Activated CD8-positive, alpha-beta memory T cell treated with anti-CD3 and anti-CD28 coated beads for 4 hours (primary cell): ENCODE measurements around the gene DAND5.
"Not testable (repeated sequence)": the region's sequence is repeated elsewhere in the genome, so short reads cannot be mapped to it uniquely, and the experiment has no call there.

Experiments
- DNase-seq, 2 donors: peaks; one replicate each; pipeline ENCODE4 v3.0.0-alpha.2; 2020; ENCODE audit warnings: low read depth in 2 of 2

The DAND5 gene

DNA sequence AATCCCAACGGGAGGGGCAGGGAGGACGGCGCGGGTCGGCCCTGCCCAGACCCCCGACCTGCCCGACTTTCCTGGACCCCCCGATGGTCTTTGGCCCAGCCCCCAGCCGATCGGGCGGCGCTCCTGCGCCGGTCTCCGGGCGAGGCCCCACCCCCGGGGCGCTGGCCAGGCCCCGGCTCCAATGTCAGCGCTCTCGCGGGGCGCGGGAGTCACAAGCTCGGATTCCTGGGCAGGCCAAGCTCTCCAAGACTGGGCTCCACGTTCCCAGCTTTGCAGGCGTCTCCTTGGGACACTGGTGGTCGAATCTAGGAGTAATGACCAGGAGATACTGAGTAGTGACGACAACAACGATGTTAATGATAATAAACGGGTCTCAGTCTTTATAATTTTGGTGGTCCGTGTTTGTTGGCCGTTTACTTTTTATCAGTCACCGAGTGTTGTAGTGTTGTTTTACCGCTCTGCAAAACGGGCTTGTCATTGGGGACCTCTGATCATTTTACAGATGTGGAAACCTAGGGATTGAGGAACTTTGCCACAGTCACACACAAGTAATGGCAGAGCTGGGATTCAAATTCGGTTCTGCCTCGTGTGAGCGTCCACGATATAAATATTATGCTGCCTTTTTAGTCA, 23.2 kb upstream of the DAND5 start:
- no peak for DNase-seq

- no peak for DNase-seq
Observed at GRCh38 chr19:12946731-12947496, 22.5 kb upstream of the DAND5 start.

DNA sequence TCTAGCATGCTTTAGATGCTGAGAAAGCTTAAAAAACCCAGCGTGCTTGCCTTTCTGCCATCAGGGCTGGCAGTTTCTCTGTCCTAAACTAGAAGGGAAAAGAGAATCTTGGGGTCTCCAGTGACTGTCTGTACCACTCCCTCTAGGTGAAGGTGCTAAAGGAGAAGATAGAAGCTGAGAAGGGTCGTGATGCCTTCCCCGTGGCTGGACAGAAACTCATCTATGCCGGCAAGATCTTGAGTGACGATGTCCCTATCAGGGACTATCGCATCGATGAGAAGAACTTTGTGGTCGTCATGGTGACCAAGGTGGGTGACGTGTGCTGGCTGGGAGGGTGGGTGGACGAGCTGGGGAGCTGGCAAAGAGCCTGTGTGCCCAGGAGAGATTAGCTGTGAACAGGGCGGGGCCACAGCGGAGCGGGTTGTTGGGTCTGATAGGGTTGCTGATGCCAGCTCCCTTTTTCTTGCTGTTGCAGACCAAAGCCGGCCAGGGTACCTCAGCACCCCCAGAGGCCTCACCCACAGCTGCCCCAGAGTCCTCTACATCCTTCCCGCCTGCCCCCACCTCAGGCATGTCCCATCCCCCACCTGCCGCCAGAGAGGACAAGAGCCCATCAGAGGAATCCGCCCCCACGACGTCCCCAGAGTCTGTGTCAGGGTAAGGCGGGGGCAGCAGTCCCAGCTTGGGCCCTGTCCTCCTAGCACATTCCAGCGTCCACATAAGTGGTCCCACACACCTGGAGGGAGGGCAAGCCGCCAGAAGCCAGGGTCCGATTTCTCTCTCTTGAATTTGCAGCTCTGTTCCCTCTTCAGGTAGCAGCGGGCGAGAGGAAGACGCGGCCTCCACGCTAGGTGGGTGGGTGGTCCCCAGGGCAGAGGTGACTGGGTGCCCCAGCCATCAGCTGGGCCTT, 21.4 kb upstream of the DAND5 start:
- DNase-seq, result no peak

GRCh38 chr19:12948612-12949362, 20.6 kb upstream of the DAND5 start:
- no peak for DNase-seq

GRCh38 chr19:12949363-12950283, 19.8 kb upstream of the DAND5 start:
- no peak for DNase-seq

DNA sequence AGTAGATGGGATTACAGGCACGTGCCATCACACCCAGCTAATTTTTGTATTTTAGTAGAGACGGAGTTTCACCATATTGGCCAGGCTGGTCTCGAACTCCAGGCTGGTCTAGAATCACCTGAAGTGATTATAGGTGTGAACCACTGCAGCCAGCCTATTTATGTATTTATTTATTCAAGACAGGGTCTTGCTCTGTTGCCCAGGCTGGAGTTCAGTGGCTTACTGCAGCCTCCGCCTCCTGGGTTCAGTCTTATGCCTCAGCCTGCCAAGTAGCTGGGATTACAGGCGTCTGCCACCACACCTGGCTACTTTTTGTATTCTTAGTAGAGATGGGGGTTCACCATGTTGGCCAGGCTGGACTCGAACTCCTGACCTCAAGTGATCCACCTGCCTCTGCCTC, 17.3 kb upstream of the DAND5 start:
- not testable (repeated sequence) for DNase-seq

DNA sequence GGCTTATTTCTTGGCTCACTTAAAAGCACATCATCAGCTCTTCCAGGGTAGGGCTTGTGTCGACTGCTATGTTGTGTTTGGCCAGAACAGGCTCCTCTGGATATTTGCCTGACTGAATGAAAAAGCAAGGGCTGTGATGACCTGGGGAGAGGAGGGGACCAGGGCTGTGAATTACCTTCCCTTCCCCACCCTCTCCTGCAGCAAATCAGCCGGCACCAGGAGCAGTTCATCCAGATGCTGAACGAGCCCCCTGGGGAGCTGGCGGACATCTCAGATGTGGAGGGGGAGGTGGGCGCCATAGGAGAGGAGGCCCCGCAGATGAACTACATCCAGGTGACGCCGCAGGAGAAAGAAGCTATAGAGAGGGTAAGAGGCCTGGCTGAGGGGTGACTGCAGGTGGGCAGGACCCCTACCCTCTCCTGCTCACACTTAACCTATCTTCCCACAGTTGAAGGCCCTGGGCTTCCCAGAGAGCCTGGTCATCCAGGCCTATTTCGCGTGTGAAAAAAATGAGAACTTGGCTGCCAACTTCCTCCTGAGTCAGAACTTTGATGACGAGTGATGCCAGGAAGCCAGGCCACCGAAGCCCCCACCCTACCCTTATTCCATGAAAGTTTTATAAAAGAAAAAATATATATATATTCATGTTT, 16.8 kb upstream of the DAND5 start:
- DNase-seq, result no peak

GRCh38 chr19:12953138-12953798, 16.1 kb upstream of the DAND5 start:
- no peak for DNase-seq

GRCh38 chr19:12953799-12954611, 15.4 kb upstream of the DAND5 start:
- no peak for DNase-seq

DNA sequence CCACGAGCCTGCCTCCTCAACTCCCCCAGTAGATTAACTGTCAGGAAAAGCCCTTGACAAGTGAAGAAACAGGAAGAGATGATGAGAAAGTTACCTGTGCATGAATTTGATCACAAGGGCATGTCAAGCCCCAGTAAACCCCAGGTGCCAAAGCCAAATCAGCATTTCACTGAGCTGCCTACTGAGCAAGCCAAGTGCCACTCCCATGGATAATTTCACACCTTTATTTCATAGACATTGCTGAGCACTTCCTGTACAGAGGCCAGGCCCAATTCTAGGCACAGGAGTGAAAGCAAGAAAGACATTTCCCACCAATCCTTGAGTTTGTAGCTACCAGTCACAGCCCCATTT, 14.8 kb upstream of the DAND5 start:
- DNase-seq, result no peak

DNA sequence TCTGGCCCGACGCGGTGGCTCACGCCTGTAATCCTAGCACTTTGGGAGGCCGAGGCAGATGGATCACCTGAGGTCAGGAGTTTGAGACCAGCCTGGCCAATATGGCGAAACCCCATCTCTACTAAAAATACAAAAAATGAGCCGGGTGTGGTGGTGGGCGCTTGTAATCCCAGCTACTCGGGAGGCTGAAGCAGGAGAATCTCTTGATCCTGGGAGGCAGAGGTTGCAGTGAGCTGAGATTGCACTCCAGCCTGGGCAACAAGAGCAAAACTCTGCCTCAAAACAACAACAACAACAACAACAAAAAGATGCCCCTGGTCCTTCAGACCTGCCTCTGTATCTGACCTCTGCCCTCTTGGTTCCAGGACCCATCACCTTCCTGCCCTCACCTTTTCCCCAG, 13.8 kb upstream of the DAND5 start:
- DNase-seq, result not testable (repeated sequence)

DNA sequence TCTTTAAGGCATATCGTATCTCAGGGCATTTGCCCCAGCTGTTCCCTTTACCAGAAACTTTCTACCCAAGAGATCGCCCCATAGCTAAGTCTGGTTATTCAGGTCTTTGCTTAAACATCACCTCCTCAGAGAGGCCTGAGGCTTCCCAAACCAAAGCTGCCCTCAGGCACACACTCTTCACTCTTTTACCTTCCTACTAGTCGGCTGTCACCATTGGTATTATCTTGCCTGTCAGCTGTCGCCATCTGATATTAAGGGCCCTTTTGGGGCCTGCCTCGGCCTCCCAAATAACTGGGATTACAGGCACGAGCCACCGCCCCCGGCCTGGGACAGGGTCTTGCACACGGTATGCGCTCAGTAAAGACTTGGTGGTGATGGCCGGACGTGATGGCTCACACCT, 13.4 kb upstream of the DAND5 start:
- DNase-seq, result no peak

- DNase-seq, result peak; percentile 55 to 70
Observed at GRCh38 chr19:12956446-12957388, 12.7 kb upstream of the DAND5 start, which contains the start of gene GADD45GIP1. TSS of gene GADD45GIP1 (minus strand) at chr19:12957223. CDS start at chr19:12957212, 11 bp downstream.

GRCh38 chr19:12957389-12957952, 11.9 kb upstream of the DAND5 start:
- not testable (repeated sequence) for DNase-seq

DNA sequence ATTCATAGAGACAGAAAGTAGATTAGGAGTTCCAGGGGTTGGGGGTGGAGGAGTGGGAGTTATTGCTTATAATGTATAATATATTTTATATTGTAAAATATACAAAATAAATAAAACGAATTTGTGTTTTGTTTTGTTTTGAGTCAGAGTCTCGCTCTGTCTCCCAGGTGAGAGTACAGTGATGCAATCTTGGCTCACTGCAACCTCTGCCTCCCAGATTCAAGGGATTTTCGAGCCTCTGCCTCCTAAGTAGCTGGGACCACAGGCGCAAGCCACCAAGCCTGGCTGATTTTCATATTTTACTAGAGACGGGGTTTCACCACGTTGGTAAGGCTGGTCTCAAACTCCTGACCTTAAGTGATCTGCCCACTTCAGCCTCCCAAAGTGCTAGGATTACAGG, 9.9 kb upstream of the DAND5 start:
- no peak for DNase-seq

DNA sequence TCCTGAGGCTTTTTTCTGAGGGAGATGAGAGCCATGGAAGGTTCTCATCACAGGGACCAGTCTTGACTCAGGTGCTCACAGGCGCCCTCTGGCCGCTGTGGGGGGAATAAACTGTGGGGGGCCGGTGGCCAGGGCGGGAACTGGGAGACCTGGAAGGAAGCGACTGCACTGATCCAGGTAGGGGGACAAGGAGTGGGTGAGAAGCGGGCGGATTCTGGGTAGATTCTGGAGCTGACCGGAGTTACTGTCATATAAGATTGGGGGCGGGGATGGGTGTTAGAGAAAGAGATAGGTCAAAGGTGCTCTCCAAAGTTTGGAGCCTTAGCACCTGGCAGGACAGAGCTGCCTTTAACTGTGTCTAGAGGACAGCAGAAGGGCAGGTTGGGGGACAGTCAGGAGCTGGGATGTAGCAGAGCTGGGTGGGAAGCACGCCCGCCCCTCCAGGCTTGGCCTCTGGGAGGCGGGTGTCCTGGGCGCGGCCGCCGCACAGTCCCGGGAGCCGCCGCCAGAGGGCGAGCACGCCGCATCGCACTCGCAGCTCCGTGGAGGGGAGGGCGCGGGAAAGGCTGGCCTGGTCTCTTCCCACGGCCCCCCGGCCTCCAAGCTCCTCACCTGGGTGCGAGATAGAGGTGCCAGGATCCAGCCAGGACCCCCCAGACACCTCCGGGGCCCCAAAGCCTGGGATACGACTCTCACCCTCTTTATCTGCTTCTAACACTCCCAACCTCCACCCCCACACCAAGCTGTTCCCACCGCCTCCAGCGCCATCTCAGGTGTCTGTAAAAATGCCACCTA, 4.2 kb upstream of the DAND5 start:
- DNase-seq, result peak; percentile 63 to 67

GRCh38 chr19:12965812-12966135, 3.6 kb upstream of the DAND5 start:
- no peak for DNase-seq
